ENCODE results near the gene SMARCA4. TPM values are rescaled to one million over a fixed set of nuclear protein-coding genes. Genes with fewer than 3 reads are reported as not detected.

Gene SMARCA4
- total and polyA plus RNA-seq, 2 experiments from 2014 or later, result 177 to 336 TPM

- TF ChIP-seq STAT1 (IDR thresholded peaks at IDR 0.05; ENCODE audit: unreplicated experiment) (no peak), JUNB (IDR thresholded peaks at IDR 0.05; ENCODE audit: unreplicated experiment) (no peak)
Measured at GRCh38 chr19:10984166-10984735, 23.4 kb downstream of the SMARCA4 start (continued).

GRCh38 chr19:10985502-10985901 is 24.7 kb downstream of the SMARCA4 start:
- H3K27ac ChIP-seq (ENCODE audit: low read depth), result no peak overlapping the region
- ATAC-seq (no peak), DNase-seq (ENCODE audit: low spot score) (no peak)
- peaks cover 50% of the 10 kb centered on the region for H3K79me2 ChIP-seq (replicated peaks; ENCODE audit: insufficient read depth)
- H3K4me3 ChIP-seq, result no peak overlapping the region
- no peak overlapping the region for H3K4me2 ChIP-seq
- no peak overlapping the region for H2AFZ ChIP-seq
- H3K36me3 Mint-ChIP-seq (ENCODE audit: low read depth), result peaks cover 61% of the 10 kb centered on the region
- TF ChIP-seq EZH2 (IDR thresholded peaks at IDR 0.05; ENCODE audit: low read depth, unreplicated experiment) (no peak), STAT1 (IDR thresholded peaks at IDR 0.05; ENCODE audit: unreplicated experiment) (no peak), CREB1 (CRISPR knock-in tag; IDR thresholded peaks at IDR 0.05; ENCODE audit: low read depth) (no peak), POLR2AphosphoS5 (IDR thresholded peaks at IDR 0.05; ENCODE audit: low read depth) (no peak), ZNF114 (CRISPR knock-in tag; IDR thresholded peaks at IDR 0.05) (no peak), REST (IDR thresholded peaks at IDR 0.05; ENCODE audit: unreplicated experiment) (no peak), EZH2phosphoT487 (IDR thresholded peaks at IDR 0.05; ENCODE audit: unreplicated experiment) (no peak), JUNB (IDR thresholded peaks at IDR 0.05; ENCODE audit: unreplicated experiment) (no peak)
- H3K27me3 ChIP-seq (ENCODE audit: insufficient read depth), result no peaks in the 10 kb centered on the region
- 0 out of 2 replicates have a peak, but pooled peaks cover 13% of the 10 kb centered on the region for H3F3A ChIP-seq (replicated peaks; ENCODE audit: low read depth)
- H3K4me1 ChIP-seq (ENCODE audit: insufficient read depth), result no peaks in the 10 kb centered on the region
- H3K9me3 Mint-ChIP-seq, result no peaks in the 10 kb centered on the region
- H3K4me3 Mint-ChIP-seq, result no peak overlapping the region
- peaks cover 27% of the 10 kb centered on the region for H3K36me3 ChIP-seq (ENCODE audit: insufficient read depth)
- H3K4me1 Mint-ChIP-seq, result peaks cover 6% of the 10 kb centered on the region; the same call in 1 of the 3 replicates
- H3K9me2 ChIP-seq (ENCODE audit: insufficient read depth), result no peaks in the 10 kb centered on the region
- peaks cover 48% of the 10 kb centered on the region for H4K20me1 ChIP-seq (replicated peaks; ENCODE audit: insufficient read depth)
- H3K27me3 Mint-ChIP-seq (ENCODE audit: insufficient read depth, low read depth, poor library complexity), result peaks cover 7% of the 10 kb centered on the region
- no peak overlapping the region for H3K27ac Mint-ChIP-seq

- H3K4me3 Mint-ChIP-seq, result no peak overlapping the region
- H3K27me3 ChIP-seq (ENCODE audit: insufficient read depth), result no peaks in the 10 kb centered on the region
Measured at GRCh38 chr19:10986301-10987127, 25.7 kb downstream of the SMARCA4 start.

More at GRCh38 chr19:10986301-10987127, 25.7 kb downstream of the SMARCA4 start:
- Histone ChIP-seq H3K27ac (ENCODE audit: low read depth) (no peak overlapping the region), H3F3A (replicated peaks; ENCODE audit: low read depth) (0 out of 2 replicates have a peak, but pooled peaks cover 8% of the 10 kb centered on the region), H3K4me2 (no peak overlapping the region), H3K36me3 (ENCODE audit: insufficient read depth) (peaks cover 37% of the 10 kb centered on the region), H3K9me2 (ENCODE audit: insufficient read depth) (no peaks in the 10 kb centered on the region), H3K4me3 (no peak overlapping the region), H4K20me1 (replicated peaks; ENCODE audit: insufficient read depth) (peaks cover 40% of the 10 kb centered on the region), H3K4me1 (ENCODE audit: insufficient read depth) (no peaks in the 10 kb centered on the region), H2AFZ (no peak overlapping the region), H3K79me2 (replicated peaks; ENCODE audit: insufficient read depth) (peaks cover 40% of the 10 kb centered on the region)
- Mint-ChIP-seq H3K36me3 (ENCODE audit: low read depth) (peaks cover 68% of the 10 kb centered on the region), H3K9me3 (no peaks in the 10 kb centered on the region), H3K4me1 (peaks cover 3% of the 10 kb centered on the region; the same call in 1 of the 3 replicates), H3K27me3 (ENCODE audit: insufficient read depth, low read depth, poor library complexity) (peaks cover 7% of the 10 kb centered on the region), H3K27ac (no peak overlapping the region)
- TF ChIP-seq ZNF331 (CRISPR knock-in tag; IDR thresholded peaks at IDR 0.05; ENCODE audit: low read depth), result no peak
- TF ChIP-seq NANOG (IDR thresholded peaks at IDR 0.05; ENCODE audit: borderline replicate concordance), result no peak
- no peak for TF ChIP-seq ETS1 (IDR thresholded peaks at IDR 0.05)
- 0 out of 4 replicates have a peak, but pooled peaks of 1 of the 2 experiments have one; percentile 7 for TF ChIP-seq CTCF (conservative IDR thresholded peaks at IDR 0.05; ENCODE audit: low read depth in 2 of 2)
- DNase-seq (ENCODE audit: low spot score) (no peak), ATAC-seq (no peak)

Measured in GM23338 (cell line).